GM23338 (cell line): Measurements from ENCODE around the gene MROH2B. TPM values are rescaled to one million over a fixed set of nuclear protein-coding genes. Genes with fewer than 3 reads are reported as not detected.

Source experiments
- ATAC-seq: fragments of 200-7000 bp; cut with Tn5 transposase; 3 replicates; pipeline ENCODE4 v1.9.1; 2020
- DNase-seq: peaks from one replicate; pipeline ENCODE4 v3.0.0-alpha.2; 2015; ENCODE audit warnings: low spot score
- H2AFZ ChIP-seq: fragments of 200-600 bp; sonication (generic); 2 replicates; pipeline ENCODE4 v1.8.0; 2016; ENCODE audit warnings: antibody characterized with exemption, mild to moderate bottlenecking, moderate library complexity
- H3F3A ChIP-seq: fragments of 200-600 bp; sonication (generic); replicated peaks from 2 replicates; pipeline ENCODE4 v1.8.0; 2017; ENCODE audit warnings: antibody characterized with exemption, mixed run types, low read depth
- H3K27ac ChIP-seq: fragments of 200-600 bp; sonication (generic); 2 replicates; pipeline ENCODE4 v1.6.1; 2016; ENCODE audit warnings: low read depth
- H3K27me3 ChIP-seq: fragments of 200-600 bp; sonication (generic); 2 replicates; pipeline ENCODE4 v1.8.0; 2016; ENCODE audit warnings: mild to moderate bottlenecking, mixed run types, moderate library complexity; ENCODE audit not compliant: insufficient read depth
- H3K36me3 ChIP-seq: fragments of 200-600 bp; sonication (generic); 2 replicates; pipeline ENCODE4 v1.8.0; 2016; ENCODE audit warnings: mild to moderate bottlenecking; ENCODE audit not compliant: insufficient read depth
- H3K4me1 ChIP-seq: fragments of 200-600 bp; sonication (generic); 2 replicates; pipeline ENCODE4 v1.8.0; 2016; ENCODE audit warnings: mild to moderate bottlenecking, moderate library complexity; ENCODE audit not compliant: insufficient read depth
- H3K4me2 ChIP-seq: fragments of 200-600 bp; sonication (generic); 2 replicates; pipeline ENCODE4 v1.7.1; 2017; ENCODE audit warnings: mixed run types
- H3K4me3 ChIP-seq: fragments of 200-600 bp; sonication (generic); 2 replicates; pipeline ENCODE4 v1.6.1; 2016; ENCODE audit warnings: mixed run types
- H3K79me2 ChIP-seq: fragments of 200-600 bp; sonication (generic); replicated peaks from 2 replicates; pipeline ENCODE4 v1.8.0; 2017; ENCODE audit warnings: mild to moderate bottlenecking; ENCODE audit not compliant: insufficient read depth
- H3K9me2 ChIP-seq: fragments of 200-600 bp; sonication (generic); 2 replicates; pipeline ENCODE4 v1.8.0; 2017; ENCODE audit not compliant: insufficient read depth
- H4K20me1 ChIP-seq: fragments of 200-600 bp; sonication (generic); replicated peaks from 2 replicates; pipeline ENCODE4 v1.8.0; 2017; ENCODE audit warnings: mild to moderate bottlenecking; ENCODE audit not compliant: insufficient read depth
- H3K27ac Mint-ChIP-seq: 2 replicates; pipeline ENCODE4 v1.8.0; 2020; ENCODE audit warnings: inconsistent platforms, mild to moderate bottlenecking, moderate library complexity, mixed read lengths
- H3K27me3 Mint-ChIP-seq: 3 replicates; pipeline ENCODE4 v1.8.0; 2022; ENCODE audit warnings: low read depth, mild to moderate bottlenecking, moderate library complexity, mixed read lengths, inconsistent platforms; ENCODE audit not compliant: insufficient read depth, poor library complexity
- H3K36me3 Mint-ChIP-seq: 3 replicates; pipeline ENCODE4 v1.8.0; 2021; ENCODE audit warnings: low read depth, mild to moderate bottlenecking, inconsistent platforms, moderate library complexity, mixed read lengths
- H3K4me1 Mint-ChIP-seq: 3 replicates; pipeline ENCODE4 v1.8.0; 2020; ENCODE audit warnings: mild to moderate bottlenecking, inconsistent platforms, mixed read lengths
- H3K4me3 Mint-ChIP-seq: 3 replicates; pipeline ENCODE4 v1.8.0; 2021; ENCODE audit warnings: moderate library complexity, mild to moderate bottlenecking, inconsistent platforms, mixed read lengths
- H3K9me3 Mint-ChIP-seq: 3 replicates; pipeline ENCODE4 v1.8.0; 2020; ENCODE audit warnings: moderate library complexity, mild to moderate bottlenecking, inconsistent platforms, mixed read lengths
- CREB1 ChIP-seq: fragments of 250-450 bp; sonication (Bioruptor Pico); IDR thresholded peaks from 2 replicates; pipeline ENCODE4 v1.5.0; 2020; ENCODE audit warnings: low read depth, mild to moderate bottlenecking, moderate library complexity
- CTCF ChIP-seq, 2 experiments: fragments of 200-600 bp in 1 of 2; sonication (generic) in 1 of 2; conservative IDR thresholded peaks; 2 replicates each; pipeline versions ENCODE4 v1.5.1 to v1.6.1; 2016 to 2017; ENCODE audit warnings: antibody characterized with exemption in 2 of 2, low read depth in 2 of 2, mild to moderate bottlenecking in 2 of 2, moderate library complexity in 1 of 2
- ETS1 ChIP-seq: IDR thresholded peaks from 2 replicates; pipeline ENCODE4 v1.6.1; 2016; ENCODE audit warnings: antibody characterized with exemption
- EZH2 ChIP-seq: fragments of 200-600 bp; sonication (generic); IDR thresholded peaks from one replicate; pipeline ENCODE4 v1.8.0; 2017; ENCODE audit warnings: antibody characterized with exemption, mild to moderate bottlenecking, low read depth; ENCODE audit not compliant: unreplicated experiment
- EZH2phosphoT487 ChIP-seq: fragments of 200-600 bp; sonication (generic); IDR thresholded peaks from one replicate; pipeline ENCODE4 v1.8.1; 2018; ENCODE audit warnings: antibody characterized with exemption; ENCODE audit not compliant: unreplicated experiment
- JUNB ChIP-seq: IDR thresholded peaks from one replicate; pipeline ENCODE4 v1.6.1; 2016; ENCODE audit warnings: antibody characterized with exemption; ENCODE audit not compliant: unreplicated experiment
- NANOG ChIP-seq: IDR thresholded peaks from 2 replicates; pipeline ENCODE4 v1.6.1; 2016; ENCODE audit warnings: antibody characterized with exemption, borderline replicate concordance
- POLR2AphosphoS5 ChIP-seq: IDR thresholded peaks from 2 replicates; pipeline ENCODE4 v1.6.1; 2016; ENCODE audit warnings: antibody characterized with exemption, low read depth
- REST ChIP-seq: IDR thresholded peaks from one replicate; pipeline ENCODE4 v1.6.1; 2018; ENCODE audit warnings: antibody characterized with exemption; ENCODE audit not compliant: unreplicated experiment
- STAT1 ChIP-seq: IDR thresholded peaks from one replicate; pipeline ENCODE4 v1.6.1; 2016; ENCODE audit warnings: antibody characterized with exemption; ENCODE audit not compliant: unreplicated experiment
- ZNF114 ChIP-seq: fragments of 250-450 bp; sonication (Bioruptor Pico); IDR thresholded peaks from 2 replicates; pipeline ENCODE4 v1.5.0; 2020; ENCODE audit warnings: mild to moderate bottlenecking, moderate library complexity
- ZNF331 ChIP-seq: fragments of 250-450 bp; sonication (Bioruptor Pico); IDR thresholded peaks from 2 replicates; pipeline ENCODE4 v1.5.0; 2020; ENCODE audit warnings: low read depth, mild to moderate bottlenecking, moderate library complexity
- ZNF462 ChIP-seq: fragments of 250-450 bp; sonication (Bioruptor Pico); IDR thresholded peaks from 2 replicates; pipeline ENCODE4 v1.5.0; 2020; ENCODE audit warnings: mild to moderate bottlenecking, moderate library complexity
- polyA plus RNA-seq: library from polyadenylated mRNA; unstranded; fragments of >200 nt; fragmentation: Nextera tagmentation; extraction: Ambion mirVana; gene quantifications from 2 replicates; pipeline ENCODE4 v1.2.1, GENCODE V29; 2016
- total RNA-seq: library from RNA; depleted of rRNA; stranded (reverse); fragments of >200 nt; shearing (Covaris generic); gene quantifications from 2 replicates; pipeline ENCODE4 v1.2.3, GENCODE V29; 2014

The MROH2B gene
- total and polyA plus RNA-seq, 2 experiments from 2014 or later = not detected

- H3K4me3 ChIP-seq = no peak overlapping the region
- H3K4me1 Mint-ChIP-seq = peaks cover 5% of the 10 kb centered on the region; the same call in 2 of the 3 replicates
- H3K9me2 ChIP-seq = peaks cover 3% of the 10 kb centered on the region; the same call in 1 of the 2 replicates
- H3K4me1 ChIP-seq = no peaks in the 10 kb centered on the region
- H4K20me1 ChIP-seq = no peaks in the 10 kb centered on the region
- ATAC-seq (no peak), DNase-seq (no peak)
- no peaks in the 10 kb centered on the region for H3F3A ChIP-seq
- H3K9me3 Mint-ChIP-seq = no peaks in the 10 kb centered on the region
- no peak overlapping the region for H3K27ac ChIP-seq
- H3K27me3 ChIP-seq = no peaks in the 10 kb centered on the region
- no peak for TF ChIP-seq ETS1
- no peak for TF ChIP-seq EZH2phosphoT487
- TF ChIP-seq CREB1 (CRISPR knock-in tag) = no peak
- TF ChIP-seq ZNF462 (CRISPR knock-in tag) = no peak
- TF ChIP-seq ZNF331 (CRISPR knock-in tag) = no peak
- TF ChIP-seq POLR2AphosphoS5 = no peak
- TF ChIP-seq NANOG = no peak
- TF ChIP-seq STAT1 = no peak
- TF ChIP-seq EZH2 = no peak
- TF ChIP-seq CTCF (conservative IDR thresholded peaks at IDR 0.05; ENCODE audit: low read depth in 2 of 2) = no peak
- no peak for TF ChIP-seq REST
- TF ChIP-seq ZNF114 (CRISPR knock-in tag) = no peak
- TF ChIP-seq JUNB = no peak
- H2AFZ ChIP-seq = no peak overlapping the region
- no peaks in the 10 kb centered on the region for H3K36me3 ChIP-seq
- H3K4me3 Mint-ChIP-seq = no peak overlapping the region
- no peaks in the 10 kb centered on the region for H3K36me3 Mint-ChIP-seq
- H3K27me3 Mint-ChIP-seq = no peaks in the 10 kb centered on the region
- no peaks in the 10 kb centered on the region for H3K79me2 ChIP-seq
- H3K27ac Mint-ChIP-seq = no peak overlapping the region
- H3K4me2 ChIP-seq = no peak overlapping the region
Measured at GRCh38 chr5:40976836-40977235, 94.3 kb downstream of the MROH2B start.
